Stimulated activated CD4-positive, alpha-beta T cell treated with anti-CD3 and anti-CD28 coated beads, Interleukin-1b, Interleukin-23, amount 100 ng/mL, for 1 hour (primary cell): ENCODE results near the gene RMC1.
"Not testable (repeated sequence)": the region's sequence is repeated elsewhere in the genome, so short reads cannot be mapped to it uniquely, and the experiment has no call there.

Experiments used
- DNase-seq, 2 donors: peaks; one replicate each; pipeline ENCODE4 v3.0.0-alpha.2; 2020; ENCODE audit warnings: low read depth in 2 of 2

RMC1 gene

DNA sequence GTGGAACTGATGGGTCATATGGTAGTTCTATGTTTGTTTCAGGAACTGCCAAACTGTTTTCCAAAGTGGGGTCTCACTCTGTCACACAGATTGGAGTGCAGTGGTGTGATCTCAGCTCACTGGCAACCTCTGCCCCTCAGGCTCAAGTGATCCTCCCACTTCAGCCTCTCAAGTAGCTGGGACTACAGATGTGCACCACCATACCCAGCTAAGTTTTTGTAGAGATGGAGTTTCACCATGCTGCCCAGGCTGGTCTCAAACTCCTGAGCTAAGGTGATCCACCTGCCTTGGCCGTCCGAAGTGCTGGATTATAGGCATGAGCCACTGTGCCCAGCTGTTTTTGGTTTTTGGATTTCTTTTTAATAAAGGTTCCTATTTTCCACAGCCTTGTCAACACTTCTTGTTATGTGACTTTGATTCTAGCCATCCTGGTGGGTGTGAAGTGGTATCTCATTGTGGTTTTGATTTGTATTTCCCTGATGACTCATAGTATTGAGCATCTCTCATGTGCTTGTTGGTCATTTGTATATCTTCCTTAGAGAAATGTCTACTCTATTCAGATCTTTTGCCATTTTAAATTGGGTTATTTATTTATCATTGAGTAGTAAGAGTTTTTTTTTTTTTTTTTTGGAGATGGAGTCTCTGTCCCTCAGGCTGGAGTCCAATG, 60.2 kb downstream of the RMC1 start:
- no peak for DNase-seq

DNA sequence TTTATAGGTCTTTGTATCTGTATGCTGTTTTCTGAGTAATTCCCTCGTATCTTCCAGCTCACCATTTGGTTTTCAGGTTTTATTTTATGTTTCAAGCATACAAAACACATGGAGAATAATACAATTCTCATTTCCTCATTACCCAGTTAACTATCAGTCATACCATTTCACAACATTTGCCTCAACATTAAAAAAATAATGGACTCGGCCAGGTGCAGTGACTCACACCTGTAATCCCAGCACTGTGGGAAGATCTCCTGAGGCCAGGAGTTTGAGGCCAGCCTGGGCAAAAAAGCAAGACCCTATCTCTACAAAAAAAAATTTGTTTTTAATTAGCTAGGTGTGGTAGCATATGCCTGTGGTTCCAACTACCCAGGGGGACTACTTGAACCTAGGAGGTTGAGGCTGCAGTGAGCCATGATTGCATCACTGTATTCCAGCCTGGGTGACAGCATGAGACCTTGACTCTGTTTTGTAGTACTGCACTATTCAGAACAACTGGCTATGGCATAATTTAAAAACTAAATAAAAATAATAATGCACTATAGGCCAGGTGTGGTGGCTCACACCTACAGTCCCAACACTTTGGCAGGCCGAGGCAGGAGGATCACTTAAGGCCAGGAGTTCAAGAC, 62.7 kb downstream of the RMC1 start:
- no peak for DNase-seq

DNA sequence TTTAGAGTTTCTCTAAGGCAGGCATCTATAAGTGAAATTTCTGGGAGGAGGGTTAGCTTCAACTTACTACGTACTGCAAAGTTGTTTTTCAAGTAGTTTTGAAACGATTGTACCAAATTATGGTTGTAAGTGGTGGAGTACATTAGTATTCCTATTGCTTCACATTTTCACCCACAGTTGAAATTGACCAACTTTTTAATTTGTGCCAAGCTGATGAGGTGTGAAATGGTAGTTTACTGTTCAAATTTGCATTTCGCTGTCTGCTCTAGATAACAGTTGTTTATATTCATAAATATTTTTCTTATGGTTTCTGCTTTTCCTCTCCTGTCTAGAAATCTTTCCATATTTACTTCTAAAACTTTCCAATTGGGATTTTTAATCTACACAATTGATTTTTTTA, 64.4 kb downstream of the RMC1 start:
- DNase-seq: no peak

DNA sequence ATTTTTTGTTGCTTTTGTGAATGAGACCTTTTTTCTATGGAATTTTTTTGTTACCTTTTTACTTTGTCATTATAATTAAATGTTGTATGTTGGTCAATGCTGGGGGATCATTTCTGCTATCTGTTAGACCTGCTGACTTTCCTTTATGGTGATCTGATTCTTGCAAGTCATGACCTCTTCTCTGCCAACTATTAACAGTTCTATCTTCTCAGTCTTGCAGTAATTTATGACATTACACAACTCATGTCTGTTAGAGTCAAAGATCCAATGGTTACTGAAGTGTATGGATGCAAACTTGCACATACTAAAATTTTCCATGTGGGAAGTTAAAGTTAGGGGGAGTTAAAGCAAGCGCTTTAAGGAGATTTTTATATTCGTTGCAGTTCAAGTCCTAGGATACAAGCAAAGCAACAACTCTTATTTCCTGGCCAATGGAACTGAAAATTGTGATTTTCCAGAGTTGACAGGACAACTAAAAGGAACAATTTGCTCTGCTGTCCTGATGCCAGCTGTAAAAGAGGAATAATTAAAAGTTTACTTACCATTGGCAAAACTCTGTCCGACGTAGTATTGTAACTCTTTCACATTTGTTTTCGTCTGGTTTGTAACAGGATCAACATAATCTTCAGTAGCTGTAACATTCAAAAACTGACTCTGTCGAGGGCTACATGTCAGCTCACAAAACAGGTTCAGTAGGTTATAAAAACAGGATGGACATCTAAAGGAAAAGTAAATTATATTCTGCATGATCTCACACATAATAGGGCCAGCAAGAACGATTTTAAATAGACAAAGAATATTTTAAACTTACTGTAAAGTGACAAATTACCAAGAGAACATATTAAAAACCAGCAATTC, 65.2 kb downstream of the RMC1 start:
- no peak for DNase-seq

DNA sequence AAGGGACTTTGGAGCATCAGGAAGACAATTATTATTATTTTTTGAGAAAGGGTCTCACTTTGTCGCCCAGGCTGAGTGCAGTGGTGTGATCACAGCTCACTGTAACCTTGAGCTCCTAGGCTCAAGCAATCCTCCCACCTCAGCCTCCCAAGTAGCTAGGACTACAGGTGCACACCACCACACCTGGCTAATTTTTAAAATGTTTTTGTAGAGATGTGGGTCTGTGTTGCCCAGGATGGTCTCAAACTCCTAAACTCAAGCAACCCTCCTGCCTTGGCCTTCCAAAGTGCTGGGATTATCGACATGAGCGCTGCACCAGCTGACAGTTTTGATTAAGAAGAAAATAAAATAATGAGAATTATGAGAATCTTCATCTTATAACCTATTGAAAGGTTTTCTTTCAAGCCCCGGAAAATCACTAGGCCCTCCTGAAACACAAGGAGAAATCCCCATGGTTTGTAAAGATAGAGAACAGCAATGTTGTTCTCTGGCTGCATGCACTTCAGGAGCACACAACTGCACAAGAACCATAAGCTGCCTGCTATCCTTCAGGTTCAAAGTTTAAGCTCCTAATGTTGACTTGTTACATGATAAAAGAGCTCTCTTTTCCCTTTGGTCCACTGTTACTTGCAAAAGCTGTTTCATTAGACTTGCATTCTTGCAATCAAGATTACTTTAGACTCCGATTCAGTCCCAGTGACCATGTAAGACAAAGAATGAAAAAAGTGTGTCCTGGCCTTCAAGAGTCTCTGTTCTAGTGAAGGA, 66.2 kb downstream of the RMC1 start:
- DNase-seq: no peak

DNA sequence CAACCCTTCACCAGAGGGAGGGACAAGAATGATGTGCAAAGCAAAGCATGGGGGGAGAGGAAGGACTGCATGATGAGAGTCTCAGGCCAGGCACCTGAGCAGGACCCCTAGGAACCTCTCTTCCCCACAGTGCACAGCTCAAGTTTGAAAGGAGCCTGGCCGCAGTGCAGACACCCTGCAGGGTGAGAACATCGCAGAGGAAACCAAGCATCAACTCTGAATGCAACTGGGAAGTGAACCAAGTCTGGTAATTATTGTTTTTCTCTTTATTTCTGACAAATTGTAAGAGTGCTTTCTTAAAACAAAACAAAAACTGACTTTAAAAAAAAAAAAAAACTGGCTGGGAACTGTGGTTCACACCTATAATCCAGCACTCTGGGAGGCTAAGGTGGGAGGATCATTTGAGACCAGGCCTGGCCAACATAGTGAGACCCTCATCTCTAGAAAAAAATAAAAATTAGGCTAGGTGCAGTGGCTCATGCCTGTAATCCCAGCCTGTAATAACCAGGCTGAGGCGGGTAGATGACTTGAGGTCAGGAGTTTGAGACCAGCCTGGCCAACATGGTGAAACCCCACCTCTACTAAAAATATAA, 67.7 kb downstream of the RMC1 start:
- no peak for DNase-seq

DNA sequence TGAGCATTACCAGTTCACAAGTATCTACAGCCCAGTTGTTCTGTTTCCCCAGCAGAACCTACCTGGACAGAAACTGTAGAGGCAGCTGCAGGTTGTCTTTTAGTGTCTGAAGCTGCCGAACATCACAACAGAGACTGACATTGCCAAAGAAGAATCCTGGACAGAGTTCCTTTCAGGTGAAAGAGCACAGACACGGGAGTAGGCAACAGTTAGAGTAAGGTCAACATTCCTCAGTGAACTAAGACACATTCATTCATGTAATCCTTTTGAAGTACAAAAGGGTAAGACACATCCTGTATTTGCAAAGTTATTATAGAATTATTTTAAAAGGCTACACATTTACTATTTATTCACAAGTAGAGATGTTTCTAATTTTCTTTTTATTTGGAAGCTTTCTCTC, 68.7 kb downstream of the RMC1 start:
- DNase-seq: no peak

DNA sequence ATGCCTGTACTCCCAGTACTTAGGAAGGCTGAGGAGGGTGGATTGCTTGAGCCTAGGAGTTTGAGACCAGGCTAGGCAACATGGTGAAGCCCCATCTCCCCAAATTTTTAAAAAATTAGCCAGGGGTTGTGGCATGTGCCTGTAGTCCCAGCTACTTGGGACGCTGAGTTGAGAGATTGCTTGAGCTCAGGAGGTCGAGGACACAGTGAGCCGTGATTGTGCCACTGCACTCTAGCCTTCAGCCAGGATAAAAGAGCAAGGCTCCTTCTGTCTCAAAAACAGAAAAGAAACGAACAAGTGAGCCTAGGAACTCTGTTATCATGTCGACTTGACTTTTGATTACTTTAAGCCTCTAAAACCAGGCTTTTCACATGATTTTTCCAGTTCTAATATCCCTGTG, 69.3 kb downstream of the RMC1 start:
- DNase-seq: no peak

DNA sequence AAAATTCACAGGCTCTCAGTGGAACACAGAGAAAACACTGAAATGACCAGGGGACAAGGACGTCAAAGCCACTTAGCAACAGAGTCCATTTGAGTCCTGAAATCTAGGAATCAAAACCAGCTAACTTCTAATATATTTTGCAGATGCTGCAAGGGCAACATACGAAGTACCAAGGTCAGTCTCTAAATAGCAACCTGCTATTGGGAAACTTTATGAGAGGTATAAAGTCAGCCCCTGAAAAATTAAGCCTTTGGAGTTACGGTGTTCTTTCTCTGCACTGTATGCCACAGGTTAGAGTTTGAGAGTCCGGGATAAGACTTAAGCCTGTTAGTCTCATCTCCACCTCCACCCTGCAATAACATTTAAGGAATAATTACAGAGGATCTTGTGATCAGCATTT, 69.7 kb downstream of the RMC1 start:
- DNase-seq: no peak

DNA sequence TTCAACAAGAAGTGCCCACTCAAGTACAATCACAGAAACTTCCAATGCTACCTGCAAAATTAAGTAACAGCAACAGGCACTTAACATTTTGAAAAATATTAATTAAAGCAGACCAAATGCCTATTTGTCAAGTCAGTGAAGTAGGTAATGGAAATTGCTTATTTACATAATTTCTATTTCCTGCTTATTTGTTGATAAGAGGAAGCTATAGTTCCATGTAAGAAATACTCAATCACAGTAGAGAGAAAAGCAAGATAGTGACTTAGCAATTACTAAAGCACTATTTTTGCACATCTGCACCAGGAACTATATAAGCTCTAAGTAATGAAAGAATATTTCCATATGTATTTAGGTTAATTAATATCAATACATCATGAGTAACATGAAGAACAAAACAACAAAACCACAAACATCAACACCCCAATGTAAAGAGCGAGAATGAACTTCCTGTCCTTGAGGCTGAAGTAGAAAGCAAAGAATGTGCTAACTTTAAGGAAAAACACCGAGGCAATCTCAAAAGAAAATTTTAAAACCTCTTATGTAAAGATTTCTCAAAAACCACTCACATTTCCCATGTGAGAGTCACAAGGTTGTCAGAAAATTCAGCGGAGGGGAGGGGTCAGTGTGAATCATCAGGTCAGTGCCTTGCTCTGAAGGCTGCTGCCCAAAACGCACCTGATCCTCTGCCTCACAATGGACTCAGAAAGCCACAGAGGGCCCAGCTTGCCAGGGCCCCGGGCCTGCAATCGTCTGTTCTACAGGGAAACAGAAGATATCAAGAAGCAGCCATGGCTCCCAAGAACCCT, 70.5 kb downstream of the RMC1 start:
- peak in 1 of 2 donors; percentile 7 for DNase-seq

DNA sequence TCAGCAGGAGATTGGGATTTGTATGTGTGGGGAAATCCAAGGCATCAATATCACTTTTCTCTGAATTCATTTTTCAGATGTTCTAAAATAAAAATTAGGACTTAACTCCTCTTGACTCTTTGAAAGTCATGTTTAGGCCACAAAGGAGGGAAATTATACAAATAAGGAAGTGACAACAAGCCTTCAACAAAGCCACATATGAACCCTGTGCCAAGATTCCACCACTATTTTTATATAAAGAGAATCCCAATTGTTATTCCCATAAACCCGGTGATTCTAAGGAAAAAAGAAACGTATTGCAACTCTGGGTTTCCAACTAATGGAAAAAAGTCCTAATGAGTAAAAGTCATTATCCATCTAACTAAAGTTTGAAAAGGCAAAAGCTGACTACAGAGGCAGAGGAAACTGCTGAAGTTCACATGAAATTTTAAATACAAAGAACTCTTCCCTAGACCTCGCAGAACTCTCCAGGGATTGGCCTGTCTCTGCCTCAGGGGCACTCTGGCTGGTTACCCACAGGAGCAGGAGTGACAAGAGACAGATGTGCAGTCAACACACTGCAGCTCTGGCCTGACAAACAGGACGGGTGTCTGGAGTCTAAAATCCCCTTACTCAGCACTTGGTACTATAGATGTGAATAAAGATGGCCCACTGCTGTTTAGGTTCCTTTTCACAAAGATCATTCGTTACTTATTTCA, 71.4 kb downstream of the RMC1 start:
- DNase-seq: no peak

DNA sequence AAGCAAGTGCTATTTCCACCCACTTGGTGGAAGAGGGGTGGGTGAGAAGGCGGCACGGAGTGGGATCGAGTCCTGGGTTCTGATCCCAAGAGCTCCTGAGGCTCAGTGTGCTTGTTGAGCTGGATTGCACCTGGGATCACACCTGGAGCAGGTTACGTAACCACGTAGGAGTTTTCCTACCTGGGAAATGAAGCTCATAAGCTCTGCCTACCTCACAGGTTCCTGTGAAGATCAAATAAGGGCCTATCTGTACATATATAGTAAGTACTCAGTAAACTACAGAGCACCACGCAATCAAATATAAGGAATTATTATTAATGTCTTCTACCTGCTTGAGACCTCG, 72.0 kb downstream of the RMC1 start:
- DNase-seq: no peak

DNA sequence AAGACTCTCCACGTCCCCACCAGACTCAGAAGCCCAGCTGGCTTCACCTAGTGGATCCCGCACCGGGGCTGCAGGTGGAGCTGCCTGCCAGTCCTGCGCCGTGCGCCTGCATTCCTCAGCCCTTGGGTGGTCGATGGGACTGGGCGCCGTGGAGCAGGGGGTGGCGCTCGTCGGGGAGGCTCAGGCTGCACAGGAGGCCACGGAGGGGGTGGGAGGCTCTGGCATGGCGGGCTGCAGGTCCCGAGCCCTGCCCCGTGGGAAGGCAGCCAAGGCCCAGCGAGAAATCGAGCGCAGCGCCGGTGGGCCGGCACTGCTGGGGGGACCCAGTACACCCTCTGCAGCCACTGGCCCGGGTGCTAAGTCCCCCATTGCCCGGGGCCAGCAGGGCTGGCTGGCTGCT, 74.2 kb downstream of the RMC1 start:
- DNase-seq: not testable (repeated sequence)

DNA sequence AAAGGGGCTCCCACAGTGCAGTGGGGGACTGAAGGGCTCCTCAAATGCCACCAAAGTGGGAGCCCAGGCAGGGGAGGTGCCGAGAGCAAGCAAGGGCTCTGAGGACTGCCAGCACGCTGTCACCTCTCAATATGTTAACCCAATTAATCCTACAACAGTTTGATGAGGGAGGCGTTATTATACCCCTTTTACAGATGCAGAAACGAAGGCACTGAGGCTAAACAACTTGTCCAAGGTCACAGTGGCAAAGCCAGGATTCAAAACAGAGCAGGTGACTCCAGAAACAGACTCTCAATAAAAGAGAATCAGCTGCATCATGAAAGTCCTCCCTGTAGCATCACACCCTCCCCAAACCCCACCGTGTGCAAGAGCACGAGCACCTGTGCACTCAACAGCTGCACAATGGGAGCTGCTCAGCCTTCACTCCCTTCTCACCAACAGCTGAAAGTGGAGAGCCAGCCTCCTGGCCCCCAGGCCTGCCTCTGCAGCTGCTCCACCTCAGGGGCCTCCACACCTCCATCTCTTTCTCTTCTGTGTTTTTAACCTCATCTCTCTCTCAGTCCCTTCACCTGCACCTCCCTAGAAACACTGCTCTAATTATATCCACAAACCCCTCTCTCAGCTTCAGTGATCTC, 74.9 kb downstream of the RMC1 start:
- no peak for DNase-seq

DNA sequence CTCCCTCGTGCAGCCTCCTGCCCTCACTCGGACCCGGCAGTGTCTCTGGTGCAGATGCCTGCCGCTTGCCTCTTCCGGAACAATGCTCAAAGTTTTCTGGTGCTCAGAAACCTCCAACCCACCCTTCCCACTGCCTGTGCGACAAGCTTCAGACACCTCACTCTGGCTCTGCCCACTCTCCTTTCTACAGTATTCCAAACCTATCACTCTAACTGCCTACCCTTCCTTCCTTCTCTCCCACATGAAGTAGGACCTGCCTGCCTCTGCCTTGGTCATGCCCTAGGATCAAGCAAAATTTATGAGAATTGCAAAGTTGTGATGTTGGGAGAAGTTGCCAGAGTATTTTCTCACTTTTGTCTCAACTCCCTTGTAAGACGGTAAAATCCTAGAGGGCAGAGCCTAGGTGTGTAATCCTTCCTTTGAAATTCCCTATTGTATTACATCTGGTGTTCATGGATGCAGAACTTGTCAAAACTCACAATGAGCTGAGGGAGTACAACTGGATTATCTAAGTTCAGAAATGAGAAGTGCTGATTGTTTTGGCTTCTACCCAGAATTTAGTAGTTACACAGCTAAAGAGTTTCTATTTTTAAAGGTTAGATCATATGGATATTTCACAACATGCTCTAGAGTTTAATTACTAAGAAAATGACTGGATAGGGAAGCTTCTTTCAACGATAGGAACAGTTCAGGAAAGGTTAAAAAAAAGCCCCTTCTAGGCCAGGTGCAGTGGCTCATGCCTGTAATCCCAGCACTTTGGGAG, 75.8 kb downstream of the RMC1 start:
- no peak for DNase-seq

DNA sequence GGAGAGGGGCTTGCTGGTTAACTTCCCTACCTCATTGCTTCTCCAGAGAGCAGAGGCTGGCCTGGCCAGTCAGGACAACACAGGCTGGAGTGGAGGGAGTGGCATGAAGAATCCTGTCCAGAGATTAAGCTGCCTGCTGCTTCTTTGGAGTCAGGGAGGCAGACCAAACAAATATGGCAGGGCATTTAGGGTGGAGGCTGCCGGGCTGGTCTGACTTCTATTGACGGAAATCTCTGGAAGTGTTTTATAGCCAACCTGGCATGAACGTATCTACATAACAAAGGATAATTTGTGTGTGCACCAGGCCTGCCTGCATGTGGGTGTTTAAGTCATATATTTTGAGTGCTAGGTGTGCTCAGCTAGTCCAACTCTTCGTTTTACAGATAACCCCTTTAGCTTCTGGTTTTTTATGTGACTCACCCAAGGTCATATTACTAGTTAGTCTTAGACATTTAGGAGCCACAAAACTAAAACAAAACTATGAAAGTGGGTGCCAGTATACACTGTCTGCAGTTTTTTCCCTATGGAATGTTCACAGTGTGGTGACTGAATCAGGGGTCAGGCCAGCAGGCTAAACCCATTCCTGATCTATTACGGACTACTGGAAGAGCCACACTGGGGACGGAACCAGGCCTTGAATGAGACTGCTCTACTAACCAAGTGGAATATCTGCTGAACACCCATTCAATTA, 77.5 kb downstream of the RMC1 start:
- no peak for DNase-seq
